ENCODE measurements around the gene GSDMA. TPM values are rescaled to one million over a fixed set of nuclear protein-coding genes. Genes with fewer than 3 reads are reported as not detected.

GSDMA gene
- total RNA-seq, 2 donors from 2014 or later, result 0.24 to 1.1 TPM

DNA sequence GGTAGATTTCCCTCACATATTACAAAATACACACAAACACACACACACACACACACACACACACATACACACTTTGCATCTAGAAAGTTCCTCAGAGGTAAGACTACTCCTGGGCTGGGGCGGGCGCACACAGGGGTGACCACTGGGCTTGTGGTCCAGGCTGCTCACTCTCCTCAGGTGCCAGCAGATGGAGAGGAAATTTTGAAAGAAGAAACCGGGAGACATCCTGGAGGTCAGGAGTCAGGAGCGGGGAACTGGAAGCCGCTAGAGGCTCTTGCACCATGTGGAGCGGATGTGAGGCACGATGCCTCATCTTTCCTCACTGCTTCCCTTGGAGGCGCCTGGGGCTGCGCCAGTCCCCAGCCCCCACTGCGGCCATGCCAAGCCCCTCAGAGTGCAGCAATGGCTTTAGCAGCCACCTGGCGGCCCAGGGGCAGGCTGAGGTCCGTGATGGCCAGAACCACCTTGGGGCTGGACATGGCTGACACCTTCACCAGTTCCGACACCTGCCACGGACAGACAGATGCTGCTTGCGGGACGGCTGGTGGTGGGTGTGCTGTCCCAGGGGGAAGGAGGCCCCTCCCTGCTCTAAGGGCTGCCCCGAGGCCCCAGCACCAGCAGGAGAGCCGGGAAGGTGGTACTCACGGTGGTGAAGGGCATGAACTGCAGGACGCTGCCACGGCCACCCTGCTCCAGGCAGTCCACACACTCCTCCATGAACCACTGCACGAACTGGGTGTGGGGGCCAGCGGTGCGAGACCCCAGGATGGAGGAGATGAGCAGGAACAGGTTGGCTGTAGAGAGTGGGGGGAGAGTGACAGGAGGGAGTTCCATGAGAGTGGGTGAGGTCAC is 56.6 kb downstream of the GSDMA start:
- no peak overlapping the region for H3K27ac Mint-ChIP-seq
- peaks cover 5 to 7% of the 10 kb centered on the region in 2 donors for H3K4me1 Mint-ChIP-seq (ENCODE audit: low read depth in 2 of 2)
- H3K36me3 Mint-ChIP-seq, result no peaks in the 10 kb centered on the region
- no peak for ATAC-seq
- H3K27me3 Mint-ChIP-seq, result no peaks in the 10 kb centered on the region
- DNase-seq (ENCODE audit: low spot score), result no peak
- no peaks in the 10 kb centered on the region for H3K9me3 Mint-ChIP-seq
- no peak overlapping the region for H3K4me3 Mint-ChIP-seq

DNA sequence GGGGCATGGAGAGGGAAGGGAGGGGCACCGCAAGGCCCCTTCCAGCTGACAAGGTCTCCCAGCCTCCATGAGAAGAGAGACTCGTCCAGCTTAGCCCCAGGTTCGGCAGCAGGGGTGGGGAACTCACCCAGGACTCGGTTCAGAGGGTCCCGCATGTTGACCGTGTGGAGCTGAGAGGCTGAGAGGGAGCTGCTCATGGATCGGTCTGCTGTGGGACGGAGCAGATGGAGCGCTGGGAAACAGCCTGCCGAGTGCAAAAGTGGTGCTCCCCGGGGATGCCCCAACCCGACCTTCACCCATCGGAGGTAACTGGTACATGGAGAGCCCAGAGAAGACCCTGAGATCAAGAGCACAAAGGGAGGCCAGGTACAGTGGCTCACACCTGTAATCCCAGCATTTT is 57.3 kb downstream of the GSDMA start:
- DNase-seq (ENCODE audit: low spot score), result no peak
- H3K4me3 Mint-ChIP-seq, result no peak overlapping the region
- H3K36me3 Mint-ChIP-seq, result peaks cover 2% of the 10 kb centered on the region
- peaks cover 6 to 7% of the 10 kb centered on the region in 2 donors for H3K4me1 Mint-ChIP-seq (ENCODE audit: low read depth in 2 of 2)
- H3K27me3 Mint-ChIP-seq, result no peaks in the 10 kb centered on the region
- no peaks in the 10 kb centered on the region for H3K9me3 Mint-ChIP-seq
- no peak overlapping the region for H3K27ac Mint-ChIP-seq
- no peak for ATAC-seq

DNA sequence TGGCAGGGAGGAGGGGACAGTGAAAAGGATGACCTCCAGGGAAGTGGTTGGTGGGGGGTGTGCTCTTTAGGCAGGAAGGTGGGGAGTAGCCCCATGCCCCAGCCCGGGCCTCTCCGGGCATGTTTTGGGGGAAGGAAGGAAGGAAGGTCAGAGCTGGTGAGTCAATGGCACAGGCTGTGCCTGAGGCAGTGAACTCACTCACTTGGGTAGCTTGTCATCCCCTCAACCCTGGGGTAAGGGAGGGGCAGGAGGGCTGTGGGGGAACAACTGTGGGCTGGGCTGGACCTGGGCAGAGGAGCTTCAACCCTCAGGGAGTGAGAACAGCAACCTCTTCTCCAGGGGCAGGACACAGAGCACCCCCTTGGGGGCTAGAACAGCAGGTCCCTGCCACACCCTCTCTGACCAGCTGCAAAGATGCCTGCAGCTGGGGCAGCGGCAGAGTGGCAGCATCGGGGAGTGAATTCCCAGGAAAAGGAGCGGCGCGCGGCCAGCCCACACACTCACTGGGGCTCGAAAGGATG is 58.7 kb downstream of the GSDMA start:
- no peak overlapping the region for H3K4me3 Mint-ChIP-seq
- DNase-seq (ENCODE audit: low spot score) (no peak), ATAC-seq (no peak)
- H3K4me1 Mint-ChIP-seq (ENCODE audit: low read depth in 2 of 2), result peaks cover 7 to 19% of the 10 kb centered on the region in 2 donors
- peaks cover 11% of the 10 kb centered on the region for H3K36me3 Mint-ChIP-seq
- H3K27ac Mint-ChIP-seq, result no peak overlapping the region
- no peaks in the 10 kb centered on the region for H3K27me3 Mint-ChIP-seq
- no peaks in the 10 kb centered on the region for H3K9me3 Mint-ChIP-seq

DNA sequence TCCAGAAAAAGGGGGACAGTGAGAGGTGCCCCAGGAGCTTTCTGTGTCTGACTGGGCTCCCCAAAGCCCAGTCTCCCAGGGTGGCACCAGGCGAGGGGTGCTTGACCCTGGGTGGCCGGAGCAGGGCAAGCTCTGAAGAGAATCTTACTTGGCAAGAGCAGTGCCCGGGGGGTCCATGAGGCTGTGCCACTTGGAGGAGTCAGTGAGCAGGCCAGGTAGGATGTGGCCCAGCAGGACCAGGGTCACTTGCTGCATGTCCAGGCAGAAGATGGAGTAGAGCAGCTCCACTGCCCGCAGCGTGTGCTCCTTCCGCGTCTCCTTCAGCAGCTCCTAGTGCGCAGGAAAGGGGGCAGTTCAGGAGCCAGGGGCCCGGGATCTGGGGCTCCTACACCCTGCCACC is 59.7 kb downstream of the GSDMA start:
- Mint-ChIP-seq H3K4me1 (ENCODE audit: low read depth in 2 of 2) (peaks cover 9 to 19% of the 10 kb centered on the region in 2 donors), H3K36me3 (peaks cover 11% of the 10 kb centered on the region), H3K4me3 (no peak overlapping the region), H3K9me3 (no peaks in the 10 kb centered on the region), H3K27ac (no peak overlapping the region), H3K27me3 (no peaks in the 10 kb centered on the region)
- no peak for DNase-seq (ENCODE audit: low spot score)
- ATAC-seq, result no peak

DNA sequence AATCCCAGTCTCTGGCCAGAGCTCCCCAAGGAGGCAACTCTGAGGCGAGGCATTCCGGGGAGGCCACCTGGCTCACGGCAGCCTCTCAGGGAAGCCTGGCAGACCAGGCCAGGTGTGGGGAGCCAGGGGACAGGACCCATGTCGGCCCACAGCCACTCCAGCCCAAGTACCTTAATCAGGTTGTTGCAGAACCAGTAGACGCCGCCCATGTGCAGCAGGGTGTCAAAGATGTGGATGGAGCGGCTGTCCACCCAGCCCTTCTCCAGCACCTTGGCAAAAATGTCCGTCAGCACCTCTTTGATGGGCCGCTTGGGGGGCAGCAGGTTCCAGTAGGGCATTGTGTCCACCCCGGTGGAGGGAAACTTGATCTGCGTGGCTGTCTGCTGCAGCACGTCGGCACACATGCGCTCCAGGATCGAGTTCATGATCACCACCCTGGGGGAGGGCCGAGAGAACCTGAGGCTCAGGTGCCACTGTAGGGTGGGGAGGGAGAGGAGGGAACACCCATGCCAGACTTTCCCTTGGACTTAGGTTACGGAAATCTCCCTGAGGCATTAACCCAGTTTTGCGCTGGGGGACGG is 60.2 kb downstream of the GSDMA start:
- Mint-ChIP-seq H3K4me1 (ENCODE audit: low read depth in 2 of 2) (peaks cover 9 to 19% of the 10 kb centered on the region in 2 donors), H3K27ac (no peak overlapping the region), H3K9me3 (no peaks in the 10 kb centered on the region), H3K4me3 (no peak overlapping the region), H3K36me3 (peaks cover 11% of the 10 kb centered on the region), H3K27me3 (no peaks in the 10 kb centered on the region)
- no peak for ATAC-seq
- DNase-seq (ENCODE audit: low spot score), result no peak

DNA sequence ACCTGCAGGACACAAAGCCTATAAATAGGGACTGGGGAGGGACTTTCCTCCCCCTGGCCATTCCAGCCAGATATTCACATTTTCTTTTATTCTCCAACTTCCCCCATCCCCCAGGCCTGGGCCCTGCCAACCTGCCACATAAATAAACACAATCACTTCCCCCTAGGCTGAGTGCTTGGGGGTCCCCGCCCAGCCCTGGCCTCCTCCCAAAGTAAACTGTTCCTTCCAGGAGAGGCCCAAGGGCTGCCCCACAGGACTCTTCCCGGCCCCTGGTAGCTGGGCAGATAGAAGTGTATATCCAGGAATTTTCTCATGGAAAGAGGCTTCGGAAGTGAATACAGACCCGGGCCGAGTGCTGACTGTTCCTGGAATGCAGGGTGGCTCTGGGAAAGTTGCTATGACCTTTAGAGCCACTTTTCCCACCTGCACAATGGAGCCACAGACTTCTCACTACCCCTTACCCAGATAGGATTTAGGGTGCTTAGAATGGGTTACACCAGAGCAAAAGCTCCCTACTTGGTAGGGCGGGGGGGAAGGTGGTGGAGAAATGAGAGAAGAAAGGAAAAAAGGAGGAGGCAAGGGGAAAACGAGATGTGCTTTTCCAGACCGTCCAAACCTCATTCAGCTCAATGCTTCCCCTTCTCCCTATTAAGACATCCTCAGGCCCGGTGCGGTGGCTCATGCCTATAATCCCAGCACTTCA is 60.9 kb downstream of the GSDMA start:
- Mint-ChIP-seq H3K4me1 (ENCODE audit: low read depth in 2 of 2) (peaks cover 7 to 19% of the 10 kb centered on the region in 2 donors), H3K36me3 (peaks cover 11% of the 10 kb centered on the region), H3K27me3 (no peaks in the 10 kb centered on the region), H3K9me3 (no peaks in the 10 kb centered on the region), H3K4me3 (no peak overlapping the region), H3K27ac (no peak overlapping the region)
- ATAC-seq (no peak), DNase-seq (ENCODE audit: low spot score) (no peak)

DNA sequence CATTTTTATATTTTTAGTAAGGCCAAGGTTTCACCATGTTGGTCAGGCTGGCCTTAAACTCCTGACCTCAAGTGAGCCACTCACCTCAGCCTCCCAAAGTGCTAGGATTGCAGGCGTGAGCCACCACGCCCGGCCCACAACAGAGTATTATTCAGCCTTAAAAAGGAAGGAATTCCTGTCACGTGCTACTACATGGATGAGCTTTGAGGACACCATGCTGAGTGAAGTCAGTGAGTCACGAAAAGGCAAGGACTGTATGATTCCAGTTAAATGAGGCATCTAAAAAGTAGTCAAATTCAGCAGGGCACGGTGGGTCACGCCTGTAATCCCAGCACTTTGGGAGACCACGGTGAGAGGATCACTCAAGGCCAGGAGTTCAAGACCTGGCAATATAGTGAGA is 62.1 kb downstream of the GSDMA start:
- Mint-ChIP-seq H3K4me3 (no peak overlapping the region), H3K27me3 (no peaks in the 10 kb centered on the region), H3K27ac (peak overlapping the region in 1 of 2 donors; percentile 24), H3K9me3 (no peaks in the 10 kb centered on the region), H3K36me3 (peaks cover 11% of the 10 kb centered on the region), H3K4me1 (ENCODE audit: low read depth in 2 of 2) (peaks cover 2 to 14% of the 10 kb centered on the region in 2 donors)
- ATAC-seq (no peak), DNase-seq (ENCODE audit: low spot score) (no peak)

DNA sequence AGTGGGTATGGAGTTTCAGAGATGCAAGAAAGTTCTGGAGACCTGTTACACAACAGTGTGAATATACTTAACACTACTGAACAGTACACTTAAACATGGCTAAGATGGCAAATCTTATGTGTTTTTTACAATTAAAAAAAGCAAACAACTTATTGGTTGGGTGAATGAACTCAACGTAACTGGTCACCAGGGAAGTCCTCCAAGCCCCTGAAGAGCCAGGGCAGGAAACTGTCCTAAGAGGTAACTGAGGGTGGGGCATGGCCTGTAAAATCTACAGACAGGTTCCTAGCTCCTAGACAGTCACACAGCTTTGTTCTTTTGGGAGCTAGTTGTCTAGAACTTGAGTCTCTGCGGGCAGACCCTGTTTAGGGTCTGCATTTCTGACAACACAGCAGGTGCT is 62.8 kb downstream of the GSDMA start:
- Mint-ChIP-seq H3K27me3 (no peaks in the 10 kb centered on the region), H3K27ac (peak overlapping the region in 1 of 2 donors; percentile 24), H3K4me3 (no peak overlapping the region), H3K9me3 (no peaks in the 10 kb centered on the region), H3K4me1 (ENCODE audit: low read depth in 2 of 2) (peaks cover 2 to 14% of the 10 kb centered on the region in 2 donors), H3K36me3 (peaks cover 11% of the 10 kb centered on the region)
- DNase-seq (ENCODE audit: low spot score), result no peak
- no peak for ATAC-seq

DNA sequence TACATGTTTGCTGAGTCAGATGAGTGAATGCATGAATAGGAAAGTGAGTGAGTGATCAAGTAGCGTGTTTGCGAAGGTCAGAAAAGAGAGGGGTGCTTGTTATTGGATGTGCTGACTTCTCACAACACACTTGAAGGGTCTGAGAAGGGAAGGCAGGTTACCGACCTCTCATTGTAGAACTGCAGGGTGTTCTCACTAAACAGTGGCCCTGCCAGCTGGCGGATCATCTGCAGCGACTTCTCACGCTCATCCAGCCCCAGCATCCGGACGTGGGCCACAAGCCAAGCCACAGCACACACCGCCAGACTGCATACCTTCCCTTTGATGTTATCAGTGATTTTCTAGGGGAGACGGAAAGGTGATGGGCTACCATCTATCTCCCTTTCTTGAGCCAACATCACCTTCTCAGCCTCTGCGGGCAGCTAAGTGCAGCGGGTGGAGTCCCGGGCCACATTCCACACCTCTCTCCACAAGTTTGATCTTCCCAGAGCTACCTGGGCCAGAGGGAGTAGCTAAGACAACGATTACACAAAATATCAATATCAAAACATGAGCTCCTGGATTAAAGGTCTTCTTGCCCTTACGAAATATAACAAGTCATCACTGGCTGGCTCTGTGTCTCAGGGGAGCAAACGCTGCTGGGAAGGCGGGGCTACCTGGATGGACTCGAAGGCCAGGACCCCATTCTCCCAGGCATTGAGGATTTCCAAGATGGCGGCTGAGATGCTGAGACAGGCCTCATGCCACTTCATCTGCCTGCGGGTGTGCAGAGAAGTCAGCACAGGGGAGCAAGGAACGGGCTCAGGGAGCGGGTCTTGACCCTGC is 63.4 kb downstream of the GSDMA start:
- DNase-seq (ENCODE audit: low spot score), result peak; percentile 22
- Mint-ChIP-seq H3K27ac (peak overlapping the region in 1 of 2 donors; percentile 24), H3K9me3 (no peaks in the 10 kb centered on the region), H3K4me1 (ENCODE audit: low read depth in 2 of 2) (peaks cover 2 to 14% of the 10 kb centered on the region in 2 donors), H3K36me3 (peaks cover 11% of the 10 kb centered on the region), H3K27me3 (no peaks in the 10 kb centered on the region), H3K4me3 (no peak overlapping the region)
- no peak for ATAC-seq

DNA sequence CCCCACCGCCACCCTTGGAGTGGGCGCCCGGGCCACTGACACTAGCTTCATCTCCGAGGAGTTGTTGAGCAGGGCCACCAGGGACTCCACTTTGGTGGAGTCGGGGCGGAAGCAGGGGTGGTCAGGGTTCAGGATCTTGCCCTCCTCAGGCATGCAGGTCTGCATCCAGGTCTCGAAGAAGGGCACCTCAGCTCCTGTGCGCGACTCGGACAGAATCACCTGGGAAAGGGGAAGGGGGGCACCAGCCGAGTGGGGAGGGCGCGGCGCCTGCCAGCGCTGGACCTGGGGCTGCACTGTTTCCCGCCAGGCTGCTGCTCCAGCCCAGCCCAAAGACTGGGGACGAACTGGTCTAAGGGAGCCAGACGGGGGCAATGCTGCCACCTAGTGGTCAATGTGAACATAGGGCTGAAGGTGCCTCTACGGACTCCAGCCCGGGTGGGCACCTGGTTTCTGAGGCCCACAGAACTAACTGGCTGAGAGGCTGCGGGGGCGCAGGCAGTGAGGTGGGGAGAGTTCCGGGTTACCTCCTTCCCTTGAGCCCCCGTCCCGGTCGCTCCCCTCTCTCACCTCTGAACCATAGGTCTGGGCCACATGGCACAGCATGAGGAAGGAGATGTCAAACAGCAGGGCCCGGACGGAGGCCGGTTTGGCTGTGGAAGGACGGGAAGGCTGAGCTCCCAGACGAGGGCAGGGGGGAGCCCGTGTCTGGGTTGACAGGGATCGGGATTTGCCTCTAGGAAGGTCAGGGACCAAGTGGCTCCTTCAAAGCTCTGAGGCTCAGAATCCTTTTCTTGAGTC is 64.2 kb downstream of the GSDMA start:
- DNase-seq (ENCODE audit: low spot score) (peak; percentile 86), ATAC-seq (peak; percentile 82 to 86)
- peaks cover 11% of the 10 kb centered on the region for H3K36me3 Mint-ChIP-seq
- H3K9me3 Mint-ChIP-seq, result no peaks in the 10 kb centered on the region
- H3K27me3 Mint-ChIP-seq, result no peaks in the 10 kb centered on the region
- H3K4me1 Mint-ChIP-seq (ENCODE audit: low read depth in 2 of 2), result peaks cover 2 to 14% of the 10 kb centered on the region in 2 donors
- no peak overlapping the region for H3K27ac Mint-ChIP-seq
- no peak overlapping the region for H3K4me3 Mint-ChIP-seq

Measured in natural killer cell treated with Interleukin-12 subunit alpha and Interleukin-12 subunit beta and Interleukin-15 and Interleukin-18, amount 100 ng/mL, for 72 hours (primary cell).